NB4 (cell line): ENCODE measurements around the gene ST8SIA2.

ENCODE experiments used
- MAX ChIP-seq: IDR thresholded peaks from 2 replicates; pipeline ENCODE4 v1.6.1; 2011; ENCODE audit warnings: low read depth, low read length
- POLR2A ChIP-seq: IDR thresholded peaks from 2 replicates; pipeline ENCODE4 v1.6.1; 2011; ENCODE audit warnings: mild to moderate bottlenecking; ENCODE audit not compliant: insufficient read length; ENCODE audit errors: extremely low read depth
- TF ChIP-seq, protein P1 (sequence below): IDR thresholded peaks from one replicate; pipeline ENCODE4 v1.5.1; 2012; ENCODE audit warnings: low read depth, low read length

GRCh38 chr15:92468991-92469390 lies 75.3 kb downstream of the ST8SIA2 start:
- TF ChIP-seq, protein P1, sequence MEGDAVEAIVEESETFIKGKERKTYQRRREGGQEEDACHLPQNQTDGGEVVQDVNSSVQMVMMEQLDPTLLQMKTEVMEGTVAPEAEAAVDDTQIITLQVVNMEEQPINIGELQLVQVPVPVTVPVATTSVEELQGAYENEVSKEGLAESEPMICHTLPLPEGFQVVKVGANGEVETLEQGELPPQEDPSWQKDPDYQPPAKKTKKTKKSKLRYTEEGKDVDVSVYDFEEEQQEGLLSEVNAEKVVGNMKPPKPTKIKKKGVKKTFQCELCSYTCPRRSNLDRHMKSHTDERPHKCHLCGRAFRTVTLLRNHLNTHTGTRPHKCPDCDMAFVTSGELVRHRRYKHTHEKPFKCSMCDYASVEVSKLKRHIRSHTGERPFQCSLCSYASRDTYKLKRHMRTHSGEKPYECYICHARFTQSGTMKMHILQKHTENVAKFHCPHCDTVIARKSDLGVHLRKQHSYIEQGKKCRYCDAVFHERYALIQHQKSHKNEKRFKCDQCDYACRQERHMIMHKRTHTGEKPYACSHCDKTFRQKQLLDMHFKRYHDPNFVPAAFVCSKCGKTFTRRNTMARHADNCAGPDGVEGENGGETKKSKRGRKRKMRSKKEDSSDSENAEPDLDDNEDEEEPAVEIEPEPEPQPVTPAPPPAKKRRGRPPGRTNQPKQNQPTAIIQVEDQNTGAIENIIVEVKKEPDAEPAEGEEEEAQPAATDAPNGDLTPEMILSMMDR: no peak
- TF ChIP-seq MAX (no peak), POLR2A (no peak)
